ENCODE data around the gene PTCRA. TPM values are rescaled to one million over a fixed set of nuclear protein-coding genes. Genes with fewer than 3 reads are reported as not detected.
A peak's percentile ranks its signal among the peaks of the same experiment; 100 is the strongest.

PTCRA gene
- total and polyA plus RNA-seq, 8 donors, result not detected

GRCh38 chr6:42960243-42961019 is 44.6 kb downstream of the PTCRA start, which contains the start of gene GNMT:
Gene GNMT, plus strand, starts transcription at chr6:42960754. Its CDS starts 14 bp downstream, at chr6:42960768.
- TF ChIP-seq POLR2A (IDR thresholded peaks at IDR 0.05) (no peak), POLR2AphosphoS5 (IDR thresholded peaks at IDR 0.05) (peak; percentile 36 to 91 (median 86))
- H3K4me3 ChIP-seq, result peak within 1 kb of the TSS; percentile 47 to 58 (median 50)
- intact Hi-C loops (cut with DNase I; ENCODE audit: low total_unique reads), result no loop called here
- peak within 1 kb of the TSS; percentile 35 to 87 (median 73) for H3K27ac ChIP-seq
- peak; percentile 87 to 91 for DNase-seq
- H3K9me3 ChIP-seq, result no peaks in the 10 kb centered on the region
- H3K36me3 ChIP-seq, result peaks cover 18 to 36% (median 33%) of the 10 kb centered on the region in 4 donors
- H3K27me3 ChIP-seq, result no peaks in the 10 kb centered on the region
- WGBS, 5 donors, result 1 to 7% (median 2%) methylated on average over 25 to 62 of the region's 62 CpGs
- peaks cover 11 to 42% (median 21%) of the 10 kb centered on the region in 4 donors for H3K4me1 ChIP-seq

GRCh38 chr6:42961020-42961470 is 45.2 kb downstream of the PTCRA start:
- H3K27ac ChIP-seq, result peak overlapping the region; percentile 35 to 87 (median 73)
- H3K36me3 ChIP-seq, result peaks cover 22 to 42% (median 39%) of the 10 kb centered on the region in 4 donors
- no peaks in the 10 kb centered on the region for H3K27me3 ChIP-seq
- no peak for TF ChIP-seq POLR2A (IDR thresholded peaks at IDR 0.05)
- TF ChIP-seq EP300 (IDR thresholded peaks at IDR 0.05), result no peak
- TF ChIP-seq CTCF (IDR thresholded peaks at IDR 0.05), result no peak
- no peak for TF ChIP-seq POLR2AphosphoS5 (IDR thresholded peaks at IDR 0.05)
- intact Hi-C loops (cut with DNase I; ENCODE audit: low total_unique reads), result no loop called here
- peaks cover 11 to 42% (median 21%) of the 10 kb centered on the region in 4 donors for H3K4me1 ChIP-seq
- peak in 1 of 2 donors; percentile 32 for DNase-seq
- 11 to 47% (median 17%) methylated on average over 9 to 15 of the region's 15 CpGs for whole genome bisulfite sequencing, 5 donors
- no peaks in the 10 kb centered on the region for H3K9me3 ChIP-seq
- H3K4me3 ChIP-seq, result peak overlapping the region; percentile 47 to 58 (median 50)

GRCh38 chr6:42962096-42962495 is 46.2 kb downstream of the PTCRA start:
- WGBS, 5 donors, result 90 to 95% (median 93%) methylated on average over 12 of the region's 12 CpGs
- no peak for TF ChIP-seq EP300 (IDR thresholded peaks at IDR 0.05)
- no peak for TF ChIP-seq POLR2AphosphoS5 (IDR thresholded peaks at IDR 0.05)
- TF ChIP-seq POLR2A (IDR thresholded peaks at IDR 0.05), result no peak
- no peak for TF ChIP-seq CTCF (IDR thresholded peaks at IDR 0.05)
- H3K27ac ChIP-seq, result no peak overlapping the region
- intact Hi-C loops (cut with DNase I; ENCODE audit: low total_unique reads), result no loop called here
- H3K27me3 ChIP-seq, result no peaks in the 10 kb centered on the region
- no peak for DNase-seq
- H3K9me3 ChIP-seq, result no peaks in the 10 kb centered on the region
- no peak overlapping the region for H3K4me3 ChIP-seq
- peaks cover 29 to 51% (median 48%) of the 10 kb centered on the region in 4 donors for H3K36me3 ChIP-seq
- H3K4me1 ChIP-seq, result peaks cover 11 to 42% (median 21%) of the 10 kb centered on the region in 4 donors

- peaks cover 30 to 57% (median 54%) of the 10 kb centered on the region in 4 donors for H3K36me3 ChIP-seq
- H3K4me1 ChIP-seq, result peaks cover 11 to 42% (median 21%) of the 10 kb centered on the region in 4 donors
These were observed 46.8 kb downstream of the PTCRA start for GRCh38 chr6:42962502-42963178.

More at GRCh38 chr6:42962502-42963178, 46.8 kb downstream of the PTCRA start:
- no peak for DNase-seq
- Histone ChIP-seq H3K27me3 (no peaks in the 10 kb centered on the region), H3K4me3 (no peak overlapping the region), H3K9me3 (no peaks in the 10 kb centered on the region), H3K27ac (no peak overlapping the region)
- WGBS, 5 donors, result 81 to 95% (median 88%) methylated on average over 6 to 13 of the region's 13 CpGs
- intact Hi-C loops (cut with DNase I; ENCODE audit: low total_unique reads), result no loop called here
- no peak for TF ChIP-seq EP300 (IDR thresholded peaks at IDR 0.05)
- no peak for TF ChIP-seq POLR2A (IDR thresholded peaks at IDR 0.05)
- TF ChIP-seq CTCF (IDR thresholded peaks at IDR 0.05), result no peak
- TF ChIP-seq POLR2AphosphoS5 (IDR thresholded peaks at IDR 0.05), result no peak

Measured in stomach (tissue), 9 donors.